Tibial artery (tissue), 4 donors: ENCODE data around the gene KRT78.
A peak's percentile ranks its signal among the peaks of the same experiment; 100 is the strongest.

Experiments
- DNase-seq, 2 donors: peaks; one replicate each; pipeline ENCODE4 v3.0.0-alpha.2; 2019
- H3K27ac ChIP-seq, 2 donors: fragments of 200-600 bp; sonication (generic) in 1 of 2; 1 replicate in 1 of 2; 2 replicates in 1 of 2; pipeline ENCODE4 v1.5.1; 2018 to 2019; ENCODE audit warnings: mild to moderate bottlenecking in 1 of 2
- H3K27me3 ChIP-seq, 2 donors: fragments of 200-600 bp; sonication (generic) in 1 of 2; one replicate each; pipeline versions ENCODE4 v1.5.1 to v1.6.0; 2016 to 2019
- H3K36me3 ChIP-seq, 3 donors: fragments of 200-600 bp; sonication (generic) in 2 of 3; one replicate each; pipeline ENCODE4 v1.5.1; 2016 to 2019; ENCODE audit warnings: mild to moderate bottlenecking in 2 of 3
- H3K4me1 ChIP-seq, 4 donors: fragments of 200-600 bp; sonication (generic) in 2 of 4; 1 replicate in 3 of 4; 2 replicates in 1 of 4; pipeline ENCODE4 v1.5.1; 2016 to 2019
- H3K4me3 ChIP-seq, 2 donors: fragments of 200-600 bp; sonication (generic) in 1 of 2; 1 replicate in 1 of 2; 2 replicates in 1 of 2; pipeline ENCODE4 v1.5.1; 2018 to 2019; ENCODE audit warnings: mild to moderate bottlenecking in 2 of 2
- H3K9me3 ChIP-seq, 3 donors: fragments of 200-600 bp; sonication (generic) in 1 of 3; one replicate each; pipeline ENCODE4 v1.5.1; 2016 to 2019
- intact Hi-C: fragments of 100-400 bp; cut with DNase I; formaldehyde crosslinking; loops from one replicate; pipeline ENCODE4 v1.15.0; 2023; ENCODE audit warnings: low total_unique reads
- TF ChIP-seq, protein P1 (sequence below), 2 experiments: fragments of 200-600 bp in 1 of 2; fragments of 450-650 bp in 1 of 2; IDR thresholded peaks; one replicate each; pipeline ENCODE4 v1.5.1; 2017 to 2019; ENCODE audit warnings: antibody characterized with exemption in 2 of 2, mild to moderate bottlenecking in 1 of 2, moderate library complexity in 1 of 2

Gene KRT78

DNA sequence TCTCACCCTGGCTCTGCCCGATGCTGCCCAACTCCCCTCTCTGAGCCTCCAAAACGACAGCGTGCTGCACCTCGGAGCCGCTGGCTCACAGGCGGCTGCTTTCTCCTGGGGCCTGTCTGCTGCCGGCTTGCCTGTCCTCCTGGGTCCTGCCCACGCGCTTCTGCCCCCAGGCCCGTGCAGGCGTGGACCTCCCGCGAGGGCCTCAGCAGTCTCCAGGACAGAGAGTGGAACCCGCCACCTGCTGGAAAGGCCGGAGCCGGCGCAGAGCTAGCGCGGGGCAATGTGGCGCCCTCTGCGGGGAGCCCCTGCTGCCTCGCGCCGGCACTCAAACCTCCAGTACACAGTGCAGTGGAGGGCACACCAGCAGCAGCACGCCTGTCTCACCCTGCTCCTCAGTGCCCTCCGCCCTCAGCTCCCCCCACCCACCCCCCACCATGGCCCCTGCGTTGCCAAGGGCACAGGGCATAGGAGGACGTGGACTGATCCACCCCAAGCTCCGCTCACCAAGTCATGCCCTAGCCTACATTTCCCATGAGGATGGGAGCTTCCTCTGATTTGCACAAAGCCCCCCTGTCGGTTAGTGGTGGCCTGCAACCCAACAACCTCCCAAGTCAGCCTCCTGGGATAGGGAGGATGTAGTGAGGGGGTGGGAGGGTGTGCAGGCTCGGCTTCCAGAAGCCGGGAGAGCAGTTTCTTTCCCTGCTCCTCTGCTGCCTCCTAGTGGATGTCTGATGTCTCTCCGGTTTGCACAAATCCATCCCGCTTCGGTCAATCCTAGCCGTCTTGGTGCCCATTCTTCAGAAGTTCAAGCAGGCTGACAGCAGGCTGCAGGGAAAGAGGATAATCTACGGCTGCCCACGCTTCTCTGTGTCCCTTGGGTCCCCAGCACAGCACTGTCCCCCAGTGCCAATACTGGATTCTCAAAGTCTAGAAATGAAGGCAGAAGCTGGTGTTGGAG, 30.9 kb upstream of the KRT78 start:
- H3K4me1 ChIP-seq: peaks cover 0 to 22% (median 10%) of the 10 kb centered on the region in 4 donors
- peak; percentile 69 to 86 for DNase-seq
- no peaks in the 10 kb centered on the region for H3K36me3 ChIP-seq
- H3K27ac ChIP-seq: peak overlapping the region in 1 of 2 donors; percentile 5
- intact Hi-C loops: loop anchor here (1.0 to 5.0 kb wide), 3 partner anchors 296 to 722 kb away; no protein-coding TSS in a partner anchor
- TF ChIP-seq, protein P1, sequence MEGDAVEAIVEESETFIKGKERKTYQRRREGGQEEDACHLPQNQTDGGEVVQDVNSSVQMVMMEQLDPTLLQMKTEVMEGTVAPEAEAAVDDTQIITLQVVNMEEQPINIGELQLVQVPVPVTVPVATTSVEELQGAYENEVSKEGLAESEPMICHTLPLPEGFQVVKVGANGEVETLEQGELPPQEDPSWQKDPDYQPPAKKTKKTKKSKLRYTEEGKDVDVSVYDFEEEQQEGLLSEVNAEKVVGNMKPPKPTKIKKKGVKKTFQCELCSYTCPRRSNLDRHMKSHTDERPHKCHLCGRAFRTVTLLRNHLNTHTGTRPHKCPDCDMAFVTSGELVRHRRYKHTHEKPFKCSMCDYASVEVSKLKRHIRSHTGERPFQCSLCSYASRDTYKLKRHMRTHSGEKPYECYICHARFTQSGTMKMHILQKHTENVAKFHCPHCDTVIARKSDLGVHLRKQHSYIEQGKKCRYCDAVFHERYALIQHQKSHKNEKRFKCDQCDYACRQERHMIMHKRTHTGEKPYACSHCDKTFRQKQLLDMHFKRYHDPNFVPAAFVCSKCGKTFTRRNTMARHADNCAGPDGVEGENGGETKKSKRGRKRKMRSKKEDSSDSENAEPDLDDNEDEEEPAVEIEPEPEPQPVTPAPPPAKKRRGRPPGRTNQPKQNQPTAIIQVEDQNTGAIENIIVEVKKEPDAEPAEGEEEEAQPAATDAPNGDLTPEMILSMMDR (IDR thresholded peaks at IDR 0.05): peak; percentile 66 to 90
- H3K4me3 ChIP-seq: peak overlapping the region; percentile 17 to 28
- H3K27me3 ChIP-seq: peaks cover 0 to 3% of the 10 kb centered on the region in 2 donors
- no peaks in the 10 kb centered on the region for H3K9me3 ChIP-seq

DNA sequence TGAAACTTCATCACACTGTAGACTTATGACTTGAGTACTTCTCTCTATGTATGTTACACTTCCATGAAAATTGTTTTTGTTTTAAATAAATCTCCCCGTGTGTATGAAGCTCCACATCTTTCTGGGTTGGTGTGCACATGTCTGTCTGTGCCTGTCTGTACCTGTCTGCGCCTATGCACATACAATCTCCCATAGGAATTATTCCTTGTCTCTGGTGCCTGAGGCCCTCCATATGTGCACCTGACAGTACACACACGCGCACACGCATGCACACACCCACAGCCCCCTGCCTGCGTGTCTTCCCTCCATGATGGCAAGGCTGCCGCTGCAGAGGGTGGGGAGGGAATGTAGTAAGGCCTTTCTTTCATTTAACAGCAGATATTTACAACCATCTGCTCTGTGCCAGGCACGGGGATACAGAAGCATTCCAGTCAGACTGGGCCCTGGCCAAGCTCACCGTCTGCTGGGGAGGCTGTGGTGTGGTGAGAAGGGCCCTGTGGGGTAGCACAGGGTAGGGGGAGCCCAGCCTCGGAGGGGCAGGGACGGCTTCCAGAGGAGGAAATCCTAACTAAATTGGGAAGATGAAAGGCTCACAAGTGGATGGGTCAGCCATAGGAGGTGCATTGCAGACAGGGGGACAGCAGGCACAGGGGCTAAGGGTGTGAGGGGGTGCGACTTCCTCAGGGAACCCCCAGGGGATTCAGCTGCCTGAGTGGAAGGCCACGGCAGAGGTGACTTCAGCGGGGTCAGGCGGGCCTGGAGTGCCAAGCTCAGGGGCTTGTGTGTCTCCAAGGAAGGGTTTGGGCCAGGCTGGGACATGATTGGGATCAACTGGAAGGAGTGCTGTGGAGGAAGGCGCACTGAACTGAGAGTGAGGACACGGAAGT, 30.0 kb upstream of the KRT78 start:
- no peak for DNase-seq
- TF ChIP-seq, protein P1 (IDR thresholded peaks at IDR 0.05): no peak
- intact Hi-C loops: loop anchor here (2.0 to 5.0 kb wide), 2 partner anchors 508 to 721 kb away; no protein-coding TSS in a partner anchor
- no peaks in the 10 kb centered on the region for H3K36me3 ChIP-seq
- peaks cover 0 to 28% (median 16%) of the 10 kb centered on the region in 4 donors for H3K4me1 ChIP-seq
- H3K27ac ChIP-seq: peak overlapping the region in 1 of 2 donors; percentile 5
- H3K4me3 ChIP-seq: peak overlapping the region in 1 of 2 donors; percentile 28
- H3K9me3 ChIP-seq: no peaks in the 10 kb centered on the region
- peaks cover 0 to 3% of the 10 kb centered on the region in 2 donors for H3K27me3 ChIP-seq

DNA sequence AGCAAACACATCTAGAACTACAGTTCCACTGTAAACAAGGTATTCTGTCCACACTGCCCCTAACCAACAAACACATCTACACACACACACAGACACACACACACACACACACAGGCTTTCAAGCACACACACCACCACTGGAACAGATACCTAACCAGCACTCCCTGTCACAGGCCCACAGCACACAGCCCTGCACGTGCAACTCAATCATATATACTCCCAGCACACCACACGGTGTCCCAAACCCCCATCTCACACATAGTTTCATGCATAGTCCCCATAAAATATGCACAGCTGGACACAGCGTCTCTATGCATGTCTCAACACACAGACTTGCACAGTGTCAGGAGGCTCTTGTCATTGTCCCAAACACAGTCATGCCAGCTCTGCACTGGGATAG, 28.4 kb upstream of the KRT78 start:
- TF ChIP-seq, protein P1 (IDR thresholded peaks at IDR 0.05): no peak
- peaks cover 0 to 3% of the 10 kb centered on the region in 2 donors for H3K27me3 ChIP-seq
- H3K27ac ChIP-seq: no peak overlapping the region
- intact Hi-C loops: loop anchor here (5.0 kb wide), 1 partner anchor 720 kb away; no protein-coding TSS in a partner anchor
- DNase-seq: no peak
- no peaks in the 10 kb centered on the region for H3K9me3 ChIP-seq
- H3K4me1 ChIP-seq: peaks cover 0 to 33% (median 21%) of the 10 kb centered on the region in 4 donors
- H3K36me3 ChIP-seq: no peaks in the 10 kb centered on the region
- no peak overlapping the region for H3K4me3 ChIP-seq

DNA sequence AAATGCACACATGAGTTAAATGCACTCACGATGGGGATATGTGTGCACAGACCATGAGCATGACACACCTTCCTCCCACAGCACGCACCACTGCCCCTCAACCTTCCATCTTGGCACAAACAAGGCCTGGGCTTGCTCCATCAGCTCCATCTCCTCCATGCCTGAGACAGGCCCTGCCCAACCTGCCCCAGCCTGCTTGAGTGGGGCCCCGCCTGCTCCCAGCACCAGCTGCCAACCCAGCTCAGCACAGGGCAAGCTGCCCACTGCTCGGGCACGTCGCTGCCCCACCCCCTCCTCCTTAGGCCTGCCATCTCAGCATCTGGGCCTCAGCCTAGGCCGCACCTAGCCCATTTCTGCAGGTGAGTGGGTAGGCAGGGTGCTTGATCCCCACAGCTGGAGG, 27.6 kb upstream of the KRT78 start:
- peaks cover 0 to 40% (median 26%) of the 10 kb centered on the region in 4 donors for H3K4me1 ChIP-seq
- H3K27me3 ChIP-seq: no peaks in the 10 kb centered on the region
- TF ChIP-seq, protein P1 (IDR thresholded peaks at IDR 0.05): no peak
- H3K9me3 ChIP-seq: no peaks in the 10 kb centered on the region
- no peaks in the 10 kb centered on the region for H3K36me3 ChIP-seq
- no peak overlapping the region for H3K4me3 ChIP-seq
- H3K27ac ChIP-seq: no peak overlapping the region
- intact Hi-C loops: loop anchor here (5.0 kb wide), 1 partner anchor 719 kb away; no protein-coding TSS in a partner anchor
- no peak for DNase-seq
